Activated CD4-positive, alpha-beta T cell treated with anti-CD3 and anti-CD28 coated beads for 48 hours (primary cell): ENCODE data around the gene LINGO1.

Experiments used
- DNase-seq: peaks from one replicate; pipeline ENCODE4 v3.0.0-alpha.2; 2020

Gene LINGO1, protein sequence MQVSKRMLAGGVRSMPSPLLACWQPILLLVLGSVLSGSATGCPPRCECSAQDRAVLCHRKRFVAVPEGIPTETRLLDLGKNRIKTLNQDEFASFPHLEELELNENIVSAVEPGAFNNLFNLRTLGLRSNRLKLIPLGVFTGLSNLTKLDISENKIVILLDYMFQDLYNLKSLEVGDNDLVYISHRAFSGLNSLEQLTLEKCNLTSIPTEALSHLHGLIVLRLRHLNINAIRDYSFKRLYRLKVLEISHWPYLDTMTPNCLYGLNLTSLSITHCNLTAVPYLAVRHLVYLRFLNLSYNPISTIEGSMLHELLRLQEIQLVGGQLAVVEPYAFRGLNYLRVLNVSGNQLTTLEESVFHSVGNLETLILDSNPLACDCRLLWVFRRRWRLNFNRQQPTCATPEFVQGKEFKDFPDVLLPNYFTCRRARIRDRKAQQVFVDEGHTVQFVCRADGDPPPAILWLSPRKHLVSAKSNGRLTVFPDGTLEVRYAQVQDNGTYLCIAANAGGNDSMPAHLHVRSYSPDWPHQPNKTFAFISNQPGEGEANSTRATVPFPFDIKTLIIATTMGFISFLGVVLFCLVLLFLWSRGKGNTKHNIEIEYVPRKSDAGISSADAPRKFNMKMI

DNA sequence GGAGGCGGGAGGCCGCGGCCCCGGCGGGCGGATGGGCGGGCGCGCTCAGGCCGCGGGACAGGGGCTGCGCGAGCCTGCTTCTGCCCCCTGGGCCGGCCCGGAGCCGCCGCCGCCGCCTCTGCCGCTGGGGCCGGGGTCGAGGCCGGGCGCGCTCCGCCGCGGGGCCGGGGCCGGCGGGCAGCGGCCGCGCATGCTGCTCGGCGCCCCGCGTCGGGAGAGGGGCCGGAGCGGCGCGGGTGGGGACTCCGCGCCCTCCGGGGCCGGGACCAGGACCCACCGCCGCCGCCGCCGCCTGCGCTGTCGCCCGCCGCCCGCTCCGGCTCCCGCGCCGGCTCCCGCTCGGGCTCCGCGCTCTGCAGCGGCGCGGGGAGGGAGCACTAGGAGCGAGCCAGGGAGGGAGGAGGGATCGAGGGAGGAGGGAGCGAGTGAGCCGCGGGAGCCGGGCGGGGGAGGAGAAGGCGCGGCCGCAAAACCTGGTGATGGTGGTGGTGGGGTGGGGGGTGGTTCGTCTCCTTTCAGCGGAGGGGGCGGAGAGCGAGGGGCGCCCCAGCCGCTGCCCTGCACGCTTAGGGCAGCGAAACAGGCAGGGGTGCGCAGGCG lies at the start of gene LINGO1:
Gene LINGO1 (minus strand): TSS at position 379 of the 600 bp plus-strand sequence. CDS start 597 bp downstream, outside the sequence.
- DNase-seq: peak; percentile 7

DNA sequence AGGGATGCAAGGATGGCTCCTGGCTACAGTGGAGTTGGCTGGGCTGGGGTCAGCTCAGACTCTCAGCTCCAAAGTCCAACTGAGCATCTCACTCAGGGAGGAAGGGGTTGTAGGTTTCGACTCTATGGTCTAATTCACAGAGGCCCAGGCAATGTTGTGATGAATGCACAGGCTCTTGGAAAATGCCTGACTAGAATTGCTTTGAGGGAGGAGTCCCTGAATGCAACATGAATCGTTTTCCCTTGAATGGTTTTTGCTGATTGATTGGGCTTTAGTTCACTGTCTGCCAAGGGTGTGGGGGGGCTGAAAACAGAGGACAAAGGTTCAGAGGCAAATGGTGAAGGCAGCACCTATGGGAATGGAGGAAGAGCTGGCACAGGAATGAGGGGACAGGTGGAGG lies 48.6 kb upstream of the LINGO1 start:
- no peak for DNase-seq

DNA sequence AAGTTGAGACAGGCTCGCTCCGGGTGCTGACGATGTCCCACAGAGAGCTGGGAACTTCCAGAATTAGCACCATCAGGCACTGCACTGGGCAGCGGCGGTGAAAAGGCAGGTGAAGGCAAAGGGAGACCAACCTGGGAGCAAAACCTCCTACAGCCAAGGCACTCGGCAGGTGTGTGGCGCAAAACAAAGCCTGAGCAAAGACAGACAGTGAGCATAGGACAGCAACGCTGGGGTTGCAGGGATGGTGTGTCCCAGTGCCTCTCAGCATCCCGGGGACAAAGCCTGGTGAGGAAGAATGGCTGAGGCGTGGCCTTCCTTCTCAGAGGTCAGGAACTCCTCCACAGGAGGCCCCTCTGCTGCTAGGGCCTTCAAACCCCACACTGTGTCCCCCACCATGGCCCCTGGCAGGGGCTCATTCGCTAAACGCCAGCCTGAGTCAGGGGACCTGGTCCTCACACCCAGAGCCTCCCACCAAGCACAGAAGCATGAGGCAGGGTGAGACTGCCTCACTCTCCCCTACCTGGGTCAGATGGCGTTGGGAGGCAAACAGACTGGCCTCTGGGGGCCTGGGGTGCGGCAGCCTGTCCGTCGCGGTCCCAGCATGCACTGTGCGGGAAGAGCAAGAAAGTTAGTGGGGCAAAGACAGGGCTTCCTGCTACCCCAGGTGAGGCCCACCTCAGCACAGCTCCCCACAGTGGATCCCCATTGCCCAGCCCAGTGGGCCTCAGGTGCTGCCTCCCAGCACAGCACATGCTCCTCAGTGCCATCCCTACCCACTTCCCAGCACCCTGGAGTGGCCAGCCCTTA lies 44.1 kb upstream of the LINGO1 start:
- no peak for DNase-seq

DNA sequence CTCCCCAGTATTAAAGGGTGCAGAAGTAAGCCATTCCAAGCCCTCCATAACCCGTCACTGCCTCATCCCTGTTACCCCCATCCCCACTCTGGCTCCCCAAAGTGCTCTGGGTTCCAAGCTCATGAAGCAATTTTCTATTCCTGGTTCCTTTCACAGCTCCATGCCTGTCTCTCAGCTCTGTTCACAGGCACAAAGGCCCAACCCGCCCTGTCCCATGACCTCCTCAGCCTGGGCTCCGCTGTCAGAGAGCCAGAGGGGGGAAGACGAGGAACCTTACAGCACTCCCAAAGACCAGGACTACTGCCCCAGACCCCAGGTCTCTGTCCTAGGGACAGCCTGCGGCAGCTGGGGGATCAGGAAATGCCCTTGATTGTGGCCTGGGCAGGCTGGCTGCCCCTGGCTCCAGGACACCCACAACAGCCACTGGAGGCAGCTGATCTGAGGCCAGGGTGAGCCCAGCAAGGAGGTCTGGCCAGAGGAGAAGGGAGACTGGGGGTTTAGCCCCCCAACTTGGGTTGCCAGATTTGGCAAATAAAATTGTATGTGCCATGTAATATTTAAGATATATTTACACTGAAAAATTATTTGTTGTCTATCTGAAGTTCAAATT lies 43.2 kb upstream of the LINGO1 start:
- no peak for DNase-seq

DNA sequence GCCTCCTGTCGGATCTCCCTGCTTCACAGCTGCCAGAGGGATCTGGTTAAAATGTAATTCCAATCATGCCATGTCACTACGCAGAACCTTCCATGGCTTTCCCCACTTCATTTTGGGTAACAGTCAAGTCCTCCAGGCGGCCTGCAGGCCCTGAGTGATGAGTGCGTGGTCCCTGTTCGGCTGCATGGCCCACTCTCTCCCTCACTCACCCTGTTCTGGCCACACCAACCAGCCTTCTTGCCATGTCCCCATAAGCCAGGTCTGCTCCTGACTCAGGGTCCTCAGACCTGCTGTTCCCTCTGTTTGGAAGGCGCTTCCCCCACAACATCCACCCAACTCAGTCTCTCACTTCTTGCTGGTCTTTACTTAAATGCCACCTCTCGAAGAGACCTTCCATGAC lies 41.6 kb upstream of the LINGO1 start:
- no peak for DNase-seq

DNA sequence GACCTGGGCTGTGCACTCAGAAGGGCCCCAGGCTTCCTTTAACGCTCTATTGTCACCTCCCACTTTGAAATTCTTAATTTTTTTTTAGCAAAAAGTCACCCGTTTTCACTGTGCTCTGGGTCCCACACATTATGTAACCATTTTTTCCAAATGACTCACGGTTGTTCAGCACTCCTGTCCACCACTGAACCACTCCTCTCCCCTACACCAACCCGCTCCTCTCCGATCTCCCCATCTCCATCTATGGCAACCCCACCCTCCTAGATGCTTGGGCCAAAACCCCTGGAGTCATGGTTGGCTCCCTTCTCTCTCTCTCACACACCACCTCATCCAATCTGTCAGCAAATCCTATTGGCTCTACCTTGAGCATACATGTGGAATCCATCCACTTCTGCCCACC lies 41.2 kb upstream of the LINGO1 start:
- no peak for DNase-seq

DNA sequence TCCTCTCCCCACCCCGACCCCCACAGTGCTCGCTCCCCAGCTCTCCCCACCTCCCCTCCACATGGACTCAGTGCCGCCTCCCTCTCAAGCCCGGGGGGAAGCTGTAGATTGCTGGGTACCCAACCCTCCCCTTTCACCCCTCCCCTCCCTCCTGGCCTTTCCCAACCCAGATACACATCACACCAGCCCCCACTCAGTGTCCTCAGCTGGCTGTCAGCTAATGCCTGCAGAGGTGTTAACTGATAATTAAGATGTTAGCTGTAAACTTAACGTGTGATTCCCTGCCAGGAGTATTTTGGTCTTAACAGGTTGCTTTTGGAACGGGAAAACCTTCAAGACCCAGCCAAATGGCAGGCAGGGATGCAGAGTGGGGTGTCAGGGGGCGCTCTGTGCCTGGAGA lies 39.4 kb upstream of the LINGO1 start:
- DNase-seq: no peak

DNA sequence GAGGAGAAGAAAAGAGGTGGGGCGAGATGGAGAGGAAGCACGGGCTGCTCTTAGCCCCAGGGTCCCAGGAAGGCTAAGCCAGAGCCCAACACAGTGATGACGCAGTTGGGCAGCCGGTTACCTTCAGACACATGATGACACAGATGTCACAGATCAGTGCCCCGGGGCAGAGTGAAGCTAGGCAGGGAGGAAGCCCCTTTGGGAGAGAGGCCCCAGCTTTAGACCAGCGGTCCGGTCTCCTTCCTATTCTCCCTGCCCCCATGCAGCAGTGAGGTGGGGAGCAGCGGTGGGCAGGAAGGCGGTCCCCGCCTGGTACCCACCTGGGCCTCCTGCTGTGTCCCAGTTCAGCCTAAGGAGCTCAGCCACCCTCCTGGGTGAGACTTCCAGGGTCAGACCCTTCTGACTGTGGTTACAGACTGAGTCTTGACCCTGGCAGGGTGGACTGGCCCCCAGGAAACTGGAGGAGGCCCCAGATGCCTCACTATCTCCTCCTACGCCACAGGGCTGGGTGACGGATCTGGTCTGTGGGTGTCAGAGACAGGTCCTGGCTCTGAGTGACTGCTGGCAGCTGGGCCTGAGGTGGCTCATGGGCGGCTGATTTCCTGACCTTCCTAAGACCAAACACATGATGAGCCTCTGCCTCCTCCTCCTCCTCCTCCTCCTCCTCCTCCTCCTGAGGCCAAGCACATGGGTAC lies 38.8 kb upstream of the LINGO1 start:
- DNase-seq: no peak

DNA sequence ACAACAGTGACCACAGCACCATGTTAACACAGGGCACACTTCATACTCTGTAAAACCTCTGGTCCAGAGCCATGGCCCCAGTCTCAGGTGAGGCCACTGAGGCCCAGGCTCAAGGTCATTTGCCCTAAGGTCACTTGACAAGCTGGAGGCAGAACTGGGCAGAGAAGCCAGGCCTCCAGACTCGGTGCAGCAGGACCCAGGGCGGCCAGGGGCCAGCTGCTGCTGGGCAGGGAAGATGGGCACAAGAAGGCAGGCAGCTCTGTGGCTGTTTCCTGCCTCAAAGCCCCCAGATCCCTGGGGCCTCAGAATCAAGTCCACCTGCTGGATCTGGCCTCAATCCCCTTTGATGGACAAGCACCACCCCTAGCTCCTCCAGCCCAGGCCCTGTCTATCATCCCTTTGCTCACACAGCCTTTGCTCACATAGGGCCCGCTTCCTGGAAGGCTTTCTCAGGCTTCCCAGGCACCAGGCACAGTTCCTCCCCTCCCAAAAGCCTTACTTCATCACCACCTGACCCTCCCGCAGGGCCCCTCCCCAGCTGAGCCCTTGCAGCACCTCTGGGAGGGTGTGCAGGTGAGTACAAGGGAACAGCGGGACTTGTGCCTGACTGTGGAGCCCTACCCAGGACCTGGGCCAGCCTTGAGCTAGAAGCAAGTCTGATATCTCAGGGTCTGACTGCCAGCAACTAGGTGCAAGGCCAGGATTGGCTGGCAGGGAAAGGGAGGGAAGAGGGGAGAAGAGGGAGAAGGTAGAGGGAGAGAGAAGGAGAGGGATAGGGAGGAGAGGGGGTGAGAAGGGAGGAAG lies 38.0 kb upstream of the LINGO1 start:
- no peak for DNase-seq

DNA sequence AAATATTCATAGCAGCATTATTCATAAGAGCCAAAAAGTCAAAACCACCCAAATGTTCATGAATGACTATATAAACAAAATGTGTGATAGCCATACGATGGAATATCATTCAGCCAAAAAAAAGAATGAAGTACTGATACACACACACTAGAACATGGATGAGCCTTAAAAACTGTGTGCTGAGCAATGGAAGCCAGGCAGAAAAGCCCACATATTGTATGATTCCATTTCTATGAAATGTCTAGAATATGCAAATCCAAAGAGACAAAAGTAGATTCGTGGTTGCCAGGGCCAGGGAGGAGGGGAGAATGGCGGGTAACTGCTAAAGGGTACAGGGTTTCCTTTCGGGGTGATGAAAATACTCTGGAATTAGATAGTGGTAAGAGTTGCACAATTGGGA lies 37.2 kb upstream of the LINGO1 start:
- DNase-seq: no peak

DNA sequence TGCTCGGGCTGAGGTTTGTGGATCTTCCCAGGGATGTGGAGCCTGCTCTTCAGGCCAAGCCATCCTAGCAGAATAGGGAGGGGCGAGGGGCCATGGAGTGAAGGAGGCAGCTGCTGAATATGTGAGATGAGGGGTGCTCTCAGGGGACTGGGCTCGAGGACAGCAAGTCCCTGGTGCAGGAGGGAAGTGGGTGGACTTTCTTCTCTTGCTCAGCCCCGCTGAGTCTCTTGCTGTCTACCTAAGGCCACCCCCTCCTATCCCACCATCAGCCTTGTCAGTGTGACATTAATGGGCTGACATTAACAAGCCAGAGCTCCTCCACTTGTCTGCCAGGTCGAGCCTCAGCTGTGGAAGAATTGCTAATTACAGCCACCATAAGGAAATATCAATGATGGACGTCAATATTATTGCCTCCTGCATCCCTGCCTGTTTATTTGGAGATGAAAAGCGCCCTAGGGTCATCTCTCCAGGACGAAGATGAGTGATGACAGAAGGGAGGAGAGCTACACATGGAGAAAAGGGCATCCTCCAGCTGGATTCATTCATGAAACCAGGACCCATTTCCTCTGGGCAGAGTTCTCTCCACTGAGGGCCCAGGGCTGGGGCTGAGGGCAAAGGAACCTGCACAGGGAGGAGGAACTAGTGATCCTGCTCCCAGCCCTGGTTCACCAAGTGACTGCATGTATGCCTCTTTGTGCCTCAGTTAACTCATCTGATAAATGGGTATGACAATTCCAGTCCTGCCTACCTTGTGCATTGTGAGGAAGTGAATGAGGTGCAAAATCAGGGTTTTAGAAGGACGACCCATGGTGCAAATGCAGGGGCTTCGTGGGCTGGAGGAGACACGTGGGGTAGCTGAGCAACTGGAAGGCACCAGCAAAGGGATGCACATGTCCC lies 34.9 kb upstream of the LINGO1 start:
- DNase-seq: no peak

DNA sequence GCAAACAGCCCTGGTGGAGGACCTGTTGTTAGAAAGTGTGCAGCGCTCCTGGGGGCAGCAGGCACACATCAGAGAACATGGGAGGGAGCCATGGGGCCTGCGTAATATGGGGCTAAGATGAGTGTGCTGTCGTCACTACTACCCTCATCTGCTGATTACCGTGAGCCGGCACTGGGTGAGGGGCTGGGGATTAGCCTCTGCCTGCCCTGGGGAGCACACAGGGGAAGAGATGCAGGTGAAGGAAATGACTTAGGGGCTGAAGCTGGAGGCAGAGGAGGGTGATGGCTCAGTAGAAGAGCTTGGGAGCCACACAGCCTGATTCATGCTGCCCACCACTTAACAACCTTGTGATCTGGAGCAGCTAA lies 33.6 kb upstream of the LINGO1 start:
- DNase-seq: no peak

DNA sequence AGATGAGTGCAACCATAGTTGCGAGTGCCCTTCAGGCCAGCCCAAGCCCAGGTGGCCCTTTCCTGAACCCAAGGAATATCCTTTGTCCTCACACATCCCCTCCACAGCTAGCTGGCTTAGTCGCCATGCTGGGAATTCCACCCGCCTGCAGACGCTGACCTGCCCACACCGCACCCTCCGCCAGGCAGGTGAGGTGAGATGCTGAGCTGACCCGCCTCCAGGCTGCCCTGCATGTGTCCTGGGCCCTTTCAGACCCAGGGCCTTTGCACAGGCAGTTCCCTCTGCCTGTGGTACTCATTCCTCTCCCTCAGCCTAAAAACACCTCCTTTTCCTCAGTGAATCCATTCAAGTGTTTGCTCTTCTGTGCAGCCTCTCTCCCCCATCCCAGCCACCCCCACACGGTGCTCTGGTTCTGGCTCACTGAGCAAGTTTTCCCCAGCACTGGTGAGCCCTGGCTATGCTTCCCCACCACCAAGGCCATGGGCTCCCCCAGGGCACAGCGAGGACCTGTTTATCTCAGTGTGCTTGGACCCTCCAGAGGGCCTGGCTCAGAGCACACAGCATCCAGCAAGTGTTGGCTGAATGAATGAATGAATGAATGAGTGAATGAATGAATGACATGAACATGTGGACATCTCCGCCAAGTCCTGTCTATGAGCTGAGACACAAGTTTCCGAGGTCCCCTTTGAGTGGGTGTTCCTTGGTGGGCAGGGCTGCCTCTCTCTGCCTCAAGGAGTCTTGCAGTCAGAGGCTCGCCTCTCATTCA lies 33.0 kb upstream of the LINGO1 start:
- no peak for DNase-seq

DNA sequence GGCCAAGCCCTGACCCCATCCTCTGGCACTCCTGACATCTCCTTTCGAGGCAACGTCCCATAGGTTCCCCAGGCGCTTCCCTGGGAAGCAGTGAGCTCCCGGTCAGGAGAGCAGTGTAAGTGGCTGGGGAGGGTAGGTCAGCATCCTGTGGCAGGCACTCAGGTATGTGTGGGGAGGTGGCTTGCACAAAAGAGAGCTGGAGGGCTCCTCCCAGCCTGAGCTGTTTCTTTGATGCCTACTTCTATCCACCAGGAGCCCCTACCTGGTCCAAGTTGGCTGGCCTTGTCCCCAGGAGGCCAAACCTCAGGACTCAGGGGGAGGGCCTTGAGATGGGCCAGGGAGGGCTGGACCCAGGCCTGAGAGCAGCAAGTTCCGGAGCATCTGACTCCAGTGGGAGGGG lies 31.7 kb upstream of the LINGO1 start:
- no peak for DNase-seq

DNA sequence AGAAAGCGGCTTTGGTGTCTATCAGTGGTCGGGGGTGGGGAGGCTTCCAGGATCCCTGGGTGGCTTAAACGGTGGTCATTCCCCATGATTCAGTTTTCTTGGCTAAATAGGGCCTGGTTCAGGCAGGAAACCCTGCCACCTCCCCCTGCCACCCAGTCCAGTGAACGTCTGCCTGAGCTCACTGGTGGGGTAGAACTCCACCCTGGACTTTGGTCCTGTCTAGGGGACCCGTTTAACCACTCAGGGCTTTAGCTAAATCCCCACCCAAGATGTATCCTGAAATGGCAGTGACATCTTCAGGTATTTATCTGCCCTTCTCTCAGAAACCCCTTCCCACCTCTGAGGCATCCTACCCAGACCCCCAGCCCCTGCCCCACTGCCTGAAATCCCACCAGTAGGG lies 30.5 kb upstream of the LINGO1 start:
- DNase-seq: no peak

DNA sequence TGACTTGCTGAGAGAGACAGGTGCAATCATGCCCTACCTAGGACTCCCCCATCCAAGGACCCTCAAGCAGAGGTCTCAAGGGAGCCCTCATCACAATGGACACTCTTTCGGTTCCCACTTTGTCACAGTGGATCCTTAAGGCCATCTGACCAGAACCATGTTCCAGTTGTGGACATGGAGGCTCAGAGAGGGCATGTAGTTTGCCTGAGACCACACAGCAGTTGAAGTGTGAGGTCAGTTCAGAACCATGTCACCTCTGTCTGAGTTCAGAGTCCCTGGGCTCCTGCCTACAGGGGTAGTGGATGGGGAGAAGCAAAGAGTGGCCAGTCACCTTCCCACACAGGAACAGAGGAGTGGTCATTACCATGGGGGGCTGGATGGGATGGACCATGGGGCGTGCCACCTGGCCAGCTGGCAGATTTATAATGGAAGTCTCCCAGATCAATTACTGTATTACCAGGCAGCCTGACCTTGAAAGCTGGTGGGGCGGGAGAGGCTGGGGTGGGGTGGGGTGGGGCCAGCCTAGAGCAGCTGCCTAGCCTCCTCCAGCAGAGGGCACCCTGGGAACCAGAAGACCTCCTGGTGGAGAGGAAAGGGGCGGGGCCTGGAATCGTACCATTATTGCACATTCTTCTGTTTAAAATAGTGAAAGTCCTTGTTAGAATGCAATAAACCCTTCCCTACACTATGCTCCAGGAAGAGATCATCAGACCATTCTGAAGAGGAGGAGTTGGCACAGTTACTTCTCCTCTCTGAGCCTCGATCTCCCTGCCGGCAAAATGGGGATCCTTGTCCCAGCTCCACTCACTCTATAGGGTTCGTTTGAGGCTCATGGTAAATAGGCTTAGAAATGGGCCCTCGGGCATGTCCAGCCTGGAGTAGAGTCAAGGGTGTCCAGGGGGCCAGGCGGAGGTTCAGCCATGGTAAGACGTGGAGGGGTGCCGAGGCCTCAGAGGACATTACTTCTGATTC lies 26.9 kb upstream of the LINGO1 start:
- DNase-seq: peak; percentile 68

DNA sequence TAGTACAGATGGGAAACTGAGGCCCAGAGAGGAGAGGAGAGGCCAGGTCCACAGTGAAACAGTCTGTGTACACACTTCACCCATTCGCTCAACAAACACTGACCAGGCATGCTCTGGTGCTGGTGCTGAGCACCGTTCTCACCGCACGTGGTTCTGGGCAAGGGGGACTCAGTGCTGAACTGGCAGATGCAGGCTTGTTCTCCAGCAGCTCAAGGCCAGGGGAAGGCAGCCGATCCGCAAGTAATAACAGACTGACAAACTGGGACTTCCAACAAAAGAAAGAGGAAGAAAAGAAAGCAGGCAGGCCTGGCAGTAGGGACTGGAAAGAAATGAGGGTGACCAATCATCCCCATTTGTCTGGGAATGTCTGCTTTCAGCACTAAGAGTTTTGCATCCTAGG lies 25.6 kb upstream of the LINGO1 start:
- DNase-seq: no peak

DNA sequence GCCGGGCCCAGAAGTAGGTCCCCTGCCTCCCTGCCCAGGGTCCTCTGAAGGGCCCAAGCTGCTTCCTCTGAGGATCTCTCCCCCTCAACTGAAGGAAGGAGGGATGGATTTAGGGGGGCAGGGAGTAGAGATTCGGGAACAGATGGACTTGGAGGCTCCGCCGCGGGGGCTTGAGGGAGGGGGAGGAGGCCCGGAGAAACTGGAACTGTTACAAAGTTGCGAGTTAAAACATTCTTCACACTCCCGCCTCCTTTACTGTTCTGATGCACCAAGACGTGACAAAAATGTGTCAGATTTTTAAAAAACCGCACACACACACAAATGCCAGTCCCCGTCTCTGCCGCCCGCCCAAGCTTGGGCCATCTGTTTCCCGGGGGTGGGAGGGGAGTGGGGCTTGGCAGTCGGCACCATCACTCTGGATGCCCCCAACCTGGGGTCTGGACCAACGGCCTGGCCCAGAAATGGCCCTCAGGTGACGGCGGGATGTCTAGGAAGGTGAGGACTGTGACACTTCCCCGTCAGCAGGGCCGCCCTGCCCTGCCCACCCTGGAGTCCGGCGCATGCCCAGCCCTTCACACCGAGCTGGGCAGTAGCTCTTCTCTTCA lies 25.0 kb upstream of the LINGO1 start:
- DNase-seq: no peak
